Measurements from ENCODE around the gene KIFC3. TPM values are rescaled to one million over a fixed set of nuclear protein-coding genes. Genes with fewer than 3 reads are reported as not detected.

The KIFC3 gene
- total and polyA plus RNA-seq, 9 donors = 4.6 to 54.0 (median 23.8) TPM

- no peak overlapping the region for H3K27ac ChIP-seq
Observed at GRCh38 chr16:57826052-57826451, 23.8 kb upstream of the KIFC3 start.

GRCh38 chr16:57825298-57826044 lies 23.2 kb upstream of the KIFC3 start:
- Histone ChIP-seq H3K9me3 (no peaks in the 10 kb centered on the region), H3K36me3 (no peaks in the 10 kb centered on the region), H3K27ac (no peak overlapping the region), H3K4me3 (no peak overlapping the region), H3K27me3 (no peaks in the 10 kb centered on the region), H3K4me1 (ENCODE audit: insufficient read depth) (peaks cover 4% of the 10 kb centered on the region)
- intact Hi-C loops (cut with DNase I) = no loop called here
- no peak for DNase-seq
- TF ChIP-seq, protein P1, sequence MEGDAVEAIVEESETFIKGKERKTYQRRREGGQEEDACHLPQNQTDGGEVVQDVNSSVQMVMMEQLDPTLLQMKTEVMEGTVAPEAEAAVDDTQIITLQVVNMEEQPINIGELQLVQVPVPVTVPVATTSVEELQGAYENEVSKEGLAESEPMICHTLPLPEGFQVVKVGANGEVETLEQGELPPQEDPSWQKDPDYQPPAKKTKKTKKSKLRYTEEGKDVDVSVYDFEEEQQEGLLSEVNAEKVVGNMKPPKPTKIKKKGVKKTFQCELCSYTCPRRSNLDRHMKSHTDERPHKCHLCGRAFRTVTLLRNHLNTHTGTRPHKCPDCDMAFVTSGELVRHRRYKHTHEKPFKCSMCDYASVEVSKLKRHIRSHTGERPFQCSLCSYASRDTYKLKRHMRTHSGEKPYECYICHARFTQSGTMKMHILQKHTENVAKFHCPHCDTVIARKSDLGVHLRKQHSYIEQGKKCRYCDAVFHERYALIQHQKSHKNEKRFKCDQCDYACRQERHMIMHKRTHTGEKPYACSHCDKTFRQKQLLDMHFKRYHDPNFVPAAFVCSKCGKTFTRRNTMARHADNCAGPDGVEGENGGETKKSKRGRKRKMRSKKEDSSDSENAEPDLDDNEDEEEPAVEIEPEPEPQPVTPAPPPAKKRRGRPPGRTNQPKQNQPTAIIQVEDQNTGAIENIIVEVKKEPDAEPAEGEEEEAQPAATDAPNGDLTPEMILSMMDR (IDR thresholded peaks at IDR 0.05) = no peak
- TF ChIP-seq POLR2A (IDR thresholded peaks at IDR 0.05) (no peak), EP300 (IDR thresholded peaks at IDR 0.05) (no peak)
- WGBS, 3 donors = 63 to 67% (median 65%) methylated on average over 6 of the region's 6 CpGs

More at GRCh38 chr16:57826052-57826451, 23.8 kb upstream of the KIFC3 start:
- TF ChIP-seq POLR2A (IDR thresholded peaks at IDR 0.05) (no peak), EP300 (IDR thresholded peaks at IDR 0.05) (no peak)
- TF ChIP-seq, protein P1 (IDR thresholded peaks at IDR 0.05) = no peak
- H3K4me1 ChIP-seq (ENCODE audit: insufficient read depth) = peaks cover 4% of the 10 kb centered on the region
- H3K36me3 ChIP-seq = no peaks in the 10 kb centered on the region
- H3K27me3 ChIP-seq = no peaks in the 10 kb centered on the region
- no peak overlapping the region for H3K4me3 ChIP-seq
- DNase-seq = no peak
- H3K9me3 ChIP-seq = no peaks in the 10 kb centered on the region
- 68 to 78% (median 74%) methylated on average over 4 of the region's 4 CpGs for WGBS, 3 donors
- intact Hi-C loops (cut with DNase I) = no loop called here

DNA sequence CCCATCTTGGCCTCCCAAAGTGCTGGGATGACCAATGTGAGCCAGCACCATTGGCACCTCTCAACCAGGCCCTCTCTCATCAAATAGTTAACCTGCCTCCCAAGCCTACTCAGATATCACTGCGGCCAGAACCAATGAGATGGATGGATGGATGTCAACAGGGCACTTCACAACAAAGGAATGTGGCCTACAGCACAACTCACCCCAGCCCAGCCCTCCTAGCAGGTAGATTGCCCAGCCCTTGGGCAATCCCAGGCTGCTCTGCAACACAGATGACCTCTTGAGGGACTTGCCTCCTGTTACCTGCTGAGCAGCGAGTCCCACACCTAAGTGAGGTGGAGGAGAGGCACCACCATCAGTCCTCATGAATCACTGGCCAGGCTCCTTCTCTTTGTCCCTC lies 22.6 kb upstream of the KIFC3 start:
- Histone ChIP-seq H3K9me3 (no peaks in the 10 kb centered on the region), H3K27me3 (no peaks in the 10 kb centered on the region), H3K4me1 (ENCODE audit: insufficient read depth) (peaks cover 4% of the 10 kb centered on the region), H3K4me3 (no peak overlapping the region), H3K27ac (no peak overlapping the region), H3K36me3 (no peaks in the 10 kb centered on the region)
- DNase-seq = no peak
- TF ChIP-seq, protein P1 (IDR thresholded peaks at IDR 0.05) = no peak
- TF ChIP-seq POLR2A (IDR thresholded peaks at IDR 0.05) (no peak), EP300 (IDR thresholded peaks at IDR 0.05) (no peak)
- WGBS, 3 donors = 82 to 96% (median 86%) methylated on average over 2 of the region's 2 CpGs
- intact Hi-C loops (cut with DNase I) = no loop called here

DNA sequence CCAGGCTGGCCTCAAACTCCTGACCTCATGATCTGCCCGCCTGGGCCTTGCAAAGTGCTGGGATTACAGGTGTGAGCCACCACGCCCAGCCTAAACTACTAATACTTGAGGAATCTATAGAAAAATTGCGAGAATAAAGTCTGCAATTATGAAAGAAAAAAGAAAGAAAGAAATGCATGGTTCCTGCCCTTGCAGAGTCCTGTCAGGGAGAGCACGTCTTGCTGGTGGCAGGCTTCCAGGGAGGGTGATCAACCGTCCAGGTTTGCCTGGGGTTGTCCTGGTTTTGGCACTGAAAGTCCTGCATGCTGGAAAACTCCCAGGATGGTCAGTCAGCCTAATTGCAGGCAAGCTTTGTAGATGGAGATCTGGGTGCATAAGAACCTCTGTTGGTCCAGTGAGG lies 21.5 kb upstream of the KIFC3 start:
- Histone ChIP-seq H3K27ac (no peak overlapping the region), H3K4me3 (no peak overlapping the region), H3K27me3 (no peaks in the 10 kb centered on the region), H3K4me1 (ENCODE audit: insufficient read depth) (peaks cover 2% of the 10 kb centered on the region), H3K9me3 (no peaks in the 10 kb centered on the region), H3K36me3 (no peaks in the 10 kb centered on the region)
- 59 to 67% (median 63%) methylated on average over 5 of the region's 5 CpGs for WGBS, 3 donors
- DNase-seq = no peak
- no peak for TF ChIP-seq POLR2A (IDR thresholded peaks at IDR 0.05)
- TF ChIP-seq, protein P1 (IDR thresholded peaks at IDR 0.05) = no peak
- no peak for TF ChIP-seq EP300 (IDR thresholded peaks at IDR 0.05)
- intact Hi-C loops (cut with DNase I) = no loop called here
